Heart left ventricle (tissue), 16 donors: Measurements from ENCODE around the gene DPPA4. TPM values are rescaled to one million over a fixed set of nuclear protein-coding genes. Genes with fewer than 3 reads are reported as not detected.

Source experiments
- ATAC-seq, 4 donors: fragments of 200-7000 bp; cut with Tn5 transposase; one replicate each; pipeline ENCODE4 v1.9.1; 2020 to 2022; ENCODE audit warnings: moderate library complexity in 4 of 4, mild to moderate bottlenecking in 3 of 4, moderate number of reproducible peaks in 1 of 4
- DNase-seq, 5 donors: peaks; one replicate each; pipeline ENCODE4 v3.0.0-alpha.2; 2020
- H3K27ac ChIP-seq, 12 donors: fragments of 200-600 bp; sonication (generic) in 4 of 12; one replicate each; pipeline versions ENCODE4 v1.5.0 to v1.8.0; 2016 to 2022; ENCODE audit warnings: mild to moderate bottlenecking in 2 of 12
- H3K27me3 ChIP-seq, 9 donors: fragments of 200-600 bp; sonication (generic) in 2 of 9; one replicate each; pipeline versions ENCODE4 v1.5.1 to v1.8.0; 2016 to 2022; ENCODE audit warnings: mild to moderate bottlenecking in 3 of 9
- H3K36me3 ChIP-seq, 9 donors: fragments of 200-600 bp; sonication (generic) in 2 of 9; one replicate each; pipeline versions ENCODE4 v1.5.0 to v1.8.0; 2018 to 2022; ENCODE audit warnings: mild to moderate bottlenecking in 2 of 9
- H3K4me1 ChIP-seq, 12 donors: fragments of 200-600 bp; sonication (generic) in 4 of 12; one replicate each; pipeline versions ENCODE4 v1.5.0 to v1.8.0; 2016 to 2022; ENCODE audit warnings: mild to moderate bottlenecking in 3 of 12
- H3K4me3 ChIP-seq, 12 donors: fragments of 200-600 bp; sonication (generic) in 4 of 12; one replicate each; pipeline versions ENCODE4 v1.5.0 to v1.8.0; 2017 to 2022; ENCODE audit warnings: mild to moderate bottlenecking in 9 of 12, moderate library complexity in 4 of 12
- H3K9me3 ChIP-seq, 12 donors: fragments of 200-600 bp; sonication (generic) in 4 of 12; one replicate each; pipeline versions ENCODE4 v1.5.0 to v1.8.0; 2016 to 2022; ENCODE audit warnings: mild to moderate bottlenecking in 1 of 12
- CTCF ChIP-seq, 12 donors: fragments of 200-600 bp; sonication (generic) in 4 of 12; IDR thresholded peaks; one replicate each; pipeline versions ENCODE4 v1.5.0 to v1.8.0; 2018 to 2022; ENCODE audit warnings: antibody characterized with exemption in 12 of 12, mild to moderate bottlenecking in 5 of 12
- POLR2A ChIP-seq, 2 donors: fragments of 450-650 bp; IDR thresholded peaks; one replicate each; pipeline ENCODE4 v1.6.1; 2017; ENCODE audit warnings: antibody characterized with exemption in 2 of 2, mild to moderate bottlenecking in 2 of 2, moderate library complexity in 2 of 2
- WGBS, 4 donors: extraction: QIAGEN DNeasy Blood & Tissue Kit in 2 of 4; methylation state at CpG; one replicate each; pipeline versions ENCODE4 v1.1.5 to v1.1.7; 2013 to 2018; 5-methylcytosine and 5-hydroxymethylcytosine counted together
- intact Hi-C, 10 donors: fragments of 100-400 bp; cut with DNase I; formaldehyde crosslinking; loops; one replicate each; pipeline versions ENCODE4 v1.11.1 to v1.14.2; 2022
- polyA plus RNA-seq, 2 donors: library from polyadenylated mRNA; stranded (reverse); fragments of 200-250 nt; gene quantifications; one replicate each; pipeline ENCODE4 v1.2.3, GENCODE V29; 2013
- total RNA-seq, 9 donors: library from RNA; depleted of rRNA in 2 of 9; stranded (reverse); fragments of >200 nt in 2 of 9; fragmentation: NEBNext Ultra II Directional in 3 of 9; extraction: Animal tissue kit (Norgen Biotek cat#: 25700) in 3 of 9; gene quantifications; one replicate each; pipeline versions ENCODE4 v1.1.0 to v1.2.4, GENCODE V29; 2016 to 2023
- donor health status: ischemic (EF 13 %, LVEDD 7.1; RV severe dilation, severe dysfunction).
- donor health status: healthy with polysubstance abuse.
- donor health status: DM: no; HTN: yes; CAD: no.
- donor health status: DM: no; HTN: no; CAD: no.
- donor health status: ischemic (EF 25% LVEDD 6.9; RV normal size, moderate dysfunction).
- donor health status: ischemic (EF 25% LVEDD 5.7; RV mildly dilated, moderate dysfunction).
- donor health status: healthy.
- donor health status: DM: yes; HTN: yes; CAD: no.
- donor health status: ischemic (EF 35%, LVEDD 5.7; RV mildly dilated, moderate dysfunction).
- donor health status: nonischemic (EF 11% LVEDD 7.7; RV severe dilation, severe dysfunction).
- donor health status: DM: yes; HTN: yes; CAD: no.
- donor health status: PGD.
- donor health status: ischemic (EF 29% LVEDD 5.4; RV normal size, mild dysfunction).
- donor health status: nonischemic (EF 23%, LVEDD 6.1; RV moderate dilation, normal function).

DPPA4 gene
- total and polyA plus RNA-seq, 11 donors: not detected

DNA sequence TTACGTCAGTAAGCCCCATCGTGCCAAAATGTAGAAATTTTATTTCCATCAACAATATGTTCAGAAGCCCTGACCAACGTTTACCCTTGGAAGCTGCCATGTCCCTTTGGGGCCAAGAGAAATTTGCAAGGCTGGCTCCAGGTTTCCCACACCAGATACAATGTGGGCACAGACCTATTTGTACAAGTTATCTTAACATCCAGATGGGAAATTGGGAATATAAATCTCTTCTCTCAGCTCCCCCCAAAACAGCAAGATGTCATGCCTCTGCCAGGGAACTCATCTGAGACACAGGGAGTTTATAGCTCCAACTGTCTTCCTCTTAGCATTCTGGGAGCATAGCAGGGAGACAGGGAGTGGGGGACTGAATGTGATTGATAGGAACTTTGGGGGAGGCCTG, 11.7 kb downstream of the DPPA4 start:
- intact Hi-C loops: no loop called here
- no peak for ATAC-seq
- 56 to 66% (median 61%) methylated on average over 3 of the region's 3 CpGs for WGBS, 4 donors

DNA sequence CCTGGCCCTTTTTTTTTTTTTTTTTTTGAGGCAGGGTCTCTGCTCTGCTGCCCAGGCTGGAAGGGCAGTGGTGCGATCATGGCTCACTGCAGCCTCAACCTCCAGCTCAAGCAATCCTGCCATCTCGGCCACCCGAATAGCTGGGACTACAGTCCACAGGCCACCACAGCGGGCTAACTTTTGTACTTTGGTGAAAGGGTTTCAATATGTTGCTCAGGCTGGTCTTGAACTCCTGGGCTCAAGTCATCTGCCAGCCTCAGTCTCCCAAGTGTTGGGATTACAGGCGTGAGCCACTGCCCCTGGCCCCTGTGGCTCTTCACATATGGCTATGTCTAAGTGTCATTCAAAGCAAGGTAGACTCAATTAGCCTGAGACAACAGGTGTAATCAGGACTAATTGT, 12.2 kb downstream of the DPPA4 start:
- intact Hi-C loops: no loop called here
- Histone ChIP-seq H3K4me3 (no peak overlapping the region), H3K27ac (no peak overlapping the region), H3K36me3 (no peaks in the 10 kb centered on the region), H3K9me3 (no peaks in the 10 kb centered on the region), H3K4me1 (no peaks in the 10 kb centered on the region), H3K27me3 (peaks cover 0 to 7% (median 0%) of the 10 kb centered on the region in 9 donors)
- no peak for TF ChIP-seq POLR2A (IDR thresholded peaks at IDR 0.05)
- no peak for TF ChIP-seq CTCF (IDR thresholded peaks at IDR 0.05)
- WGBS, 4 donors: 77 to 85% (median 80%) methylated on average over 2 to 5 of the region's 5 CpGs
- ATAC-seq (no peak), DNase-seq (no peak)

More for the DNA sequence above, 11.7 kb downstream of the DPPA4 start:
- no peak for DNase-seq
- H3K36me3 ChIP-seq: no peaks in the 10 kb centered on the region
- no peak overlapping the region for H3K4me3 ChIP-seq
- H3K27ac ChIP-seq: no peak overlapping the region
- H3K27me3 ChIP-seq: peaks cover 0 to 7% (median 0%) of the 10 kb centered on the region in 9 donors
- TF ChIP-seq POLR2A (IDR thresholded peaks at IDR 0.05): no peak
- no peaks in the 10 kb centered on the region for H3K4me1 ChIP-seq
- no peaks in the 10 kb centered on the region for H3K9me3 ChIP-seq

GRCh38 chr3:109316162-109316730, 21.1 kb downstream of the DPPA4 start, which contains the start of gene DPPA2:
DPPA2 (minus strand) TSS chr3:109316517; CDS start chr3:109314542, 1,975 bp downstream.
- TF ChIP-seq POLR2A (IDR thresholded peaks at IDR 0.05) (no peak), CTCF (IDR thresholded peaks at IDR 0.05) (no peak)
- 78 to 92% (median 81%) methylated on average over 16 to 21 of the region's 21 CpGs for WGBS, 4 donors
- intact Hi-C loops: no loop called here

DNA sequence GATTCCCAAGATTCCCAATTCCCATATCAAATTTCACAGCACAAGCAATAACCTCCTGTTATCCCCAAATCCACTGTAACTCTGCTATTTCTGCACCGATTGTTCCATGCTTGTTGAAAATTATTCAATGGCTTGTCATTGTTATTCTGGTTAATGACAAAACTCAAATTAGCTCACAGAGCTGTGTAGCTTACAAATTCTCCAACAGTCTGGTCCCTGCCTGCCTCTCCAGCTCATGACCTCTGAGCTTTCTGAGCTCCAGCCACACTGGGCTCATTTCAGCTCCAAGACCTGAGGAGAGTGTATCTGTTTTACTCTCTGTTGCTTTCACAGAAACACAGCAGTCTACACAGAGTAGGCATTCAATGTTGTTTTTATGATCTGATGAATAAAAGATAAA, 24.3 kb downstream of the DPPA4 start:
- intact Hi-C loops: no loop called here
- H3K9me3 ChIP-seq: no peaks in the 10 kb centered on the region
- no peaks in the 10 kb centered on the region for H3K36me3 ChIP-seq
- no peak overlapping the region for H3K4me3 ChIP-seq
- WGBS, 4 donors: 68 to 76% (median 71%) methylated on average over 1 of the region's 1 CpG
- H3K27me3 ChIP-seq: no peaks in the 10 kb centered on the region
- ATAC-seq: no peak
- no peak overlapping the region for H3K27ac ChIP-seq
- TF ChIP-seq CTCF (IDR thresholded peaks at IDR 0.05) (no peak), POLR2A (IDR thresholded peaks at IDR 0.05) (no peak)
- no peaks in the 10 kb centered on the region for H3K4me1 ChIP-seq
- DNase-seq: no peak

More at GRCh38 chr3:109316162-109316730, 21.1 kb downstream of the DPPA4 start, which contains the start of gene DPPA2:
- ATAC-seq (no peak), DNase-seq (no peak)
- Histone ChIP-seq H3K27me3 (no peaks in the 10 kb centered on the region), H3K4me3 (no peak within 1 kb of the TSS), H3K36me3 (no peaks in the 10 kb centered on the region), H3K27ac (no peak within 1 kb of the TSS), H3K4me1 (no peaks in the 10 kb centered on the region), H3K9me3 (no peaks in the 10 kb centered on the region)

DNA sequence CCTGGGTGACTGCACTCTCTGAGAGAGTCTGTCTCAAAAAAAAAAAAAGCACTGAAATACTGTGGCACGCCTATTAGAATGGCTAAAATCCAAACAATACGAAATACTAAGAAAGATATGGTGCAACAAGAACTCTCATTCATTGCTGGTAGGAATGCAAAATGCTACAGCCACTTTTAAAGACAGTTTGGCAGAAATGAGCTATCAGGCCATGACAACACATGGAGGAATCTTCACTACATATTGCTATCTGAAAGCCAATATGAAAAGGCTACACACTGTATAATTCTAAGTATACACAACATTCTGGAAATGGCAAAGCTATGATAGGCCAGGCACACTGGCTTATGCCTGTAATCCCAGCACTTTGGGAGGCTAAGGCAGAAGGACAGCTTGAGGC, 39.9 kb downstream of the DPPA4 start:
- Histone ChIP-seq H3K36me3 (no peaks in the 10 kb centered on the region), H3K4me3 (no peak overlapping the region), H3K27me3 (no peaks in the 10 kb centered on the region), H3K27ac (no peak overlapping the region), H3K4me1 (no peaks in the 10 kb centered on the region), H3K9me3 (no peaks in the 10 kb centered on the region)
- 65 to 75% (median 70%) methylated on average over 2 of the region's 2 CpGs for WGBS, 4 donors
- DNase-seq (no peak), ATAC-seq (no peak)
- intact Hi-C loops: no loop called here
- no peak for TF ChIP-seq CTCF (IDR thresholded peaks at IDR 0.05)
